HG03039 (cell line): ENCODE results near the gene DNAJB6.
A peak's percentile ranks its signal among the peaks of the same experiment; 100 is the strongest.

ENCODE experiments used
- ATAC-seq: cut with Tn5 transposase; IDR thresholded peaks from one replicate; pipeline ENCODE4 v1.9.1; 2021; ENCODE audit warnings: mild to moderate bottlenecking, moderate library complexity; ENCODE audit not compliant: unreplicated experiment

Gene DNAJB6

DNA sequence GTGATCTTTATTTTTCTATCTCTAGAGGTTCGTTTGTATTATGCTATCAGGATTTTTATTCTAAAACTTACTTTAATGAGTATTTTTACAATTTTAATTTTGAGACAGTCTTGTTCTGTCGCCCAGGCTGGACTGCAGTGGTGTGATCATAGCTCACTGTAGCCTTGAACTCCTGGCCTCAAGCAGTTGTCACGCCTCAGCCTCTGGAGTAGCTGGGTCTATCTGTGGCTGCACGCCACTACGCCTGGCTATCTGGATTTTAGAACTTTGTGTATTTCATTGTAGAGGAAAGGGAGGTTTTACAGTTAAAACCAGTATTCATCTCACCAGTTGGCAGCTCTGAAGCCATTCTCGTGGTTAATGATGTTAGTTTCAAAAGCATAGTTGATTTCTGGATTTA lies 25.9 kb downstream of the DNAJB6 start:
- ATAC-seq = no peak

DNA sequence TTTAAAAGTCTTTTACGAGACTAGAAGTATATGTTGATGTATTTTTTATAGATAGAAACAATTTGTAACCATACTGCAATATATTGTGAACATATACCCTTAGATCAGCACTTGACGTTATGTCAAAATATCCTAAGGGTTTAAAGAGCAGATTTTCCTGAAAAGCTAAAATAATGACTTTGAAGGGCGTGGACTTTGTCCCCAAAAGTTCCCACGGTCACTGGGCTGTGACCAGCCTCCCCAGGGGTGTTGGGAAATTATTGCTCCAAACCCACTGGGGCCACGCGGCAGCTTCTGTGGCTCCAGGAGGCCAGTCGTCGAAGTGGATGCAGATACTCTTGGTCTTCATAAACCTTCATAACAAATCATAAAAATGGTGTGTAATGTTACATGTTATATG lies 29.9 kb downstream of the DNAJB6 start:
- no peak for ATAC-seq

DNA sequence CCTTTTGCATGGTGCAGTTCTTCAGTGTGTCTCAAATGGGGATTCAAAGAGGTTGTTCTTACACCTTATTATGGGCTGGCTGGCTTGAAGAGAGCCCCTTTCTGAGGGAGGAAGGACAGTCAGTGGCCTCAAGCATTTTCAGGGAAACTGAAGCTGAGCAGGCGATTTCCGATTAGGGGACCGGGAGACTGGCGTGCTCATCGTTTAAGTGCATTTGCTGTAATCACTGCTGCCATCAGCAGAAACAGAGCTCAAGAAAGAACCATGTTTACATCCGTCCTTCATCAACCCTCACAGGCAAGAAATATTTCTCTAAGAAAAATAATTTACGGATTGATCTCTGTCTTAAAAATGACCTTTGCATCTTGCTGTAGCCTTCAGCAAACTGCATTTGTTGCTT lies 32.2 kb downstream of the DNAJB6 start:
- ATAC-seq = no peak

DNA sequence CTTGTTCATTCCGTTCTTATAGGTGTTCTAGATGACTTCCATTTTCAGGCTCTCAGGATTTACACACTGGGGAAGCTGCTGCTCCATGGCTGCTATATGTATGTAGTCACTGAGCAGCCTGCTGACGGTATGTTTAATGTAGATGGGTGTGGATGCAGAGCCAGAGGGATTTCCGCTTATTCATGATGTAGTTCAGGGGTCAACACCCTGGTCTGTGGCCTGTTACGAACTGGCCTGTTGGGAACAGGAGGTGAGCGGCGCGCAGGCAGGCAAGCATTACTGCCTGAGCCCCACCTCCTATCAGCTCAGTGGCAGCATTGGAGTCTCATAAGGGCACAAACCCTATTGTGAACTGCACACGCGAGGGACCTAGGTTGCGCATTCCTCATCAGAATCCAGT lies 33.9 kb downstream of the DNAJB6 start:
- ATAC-seq = no peak

DNA sequence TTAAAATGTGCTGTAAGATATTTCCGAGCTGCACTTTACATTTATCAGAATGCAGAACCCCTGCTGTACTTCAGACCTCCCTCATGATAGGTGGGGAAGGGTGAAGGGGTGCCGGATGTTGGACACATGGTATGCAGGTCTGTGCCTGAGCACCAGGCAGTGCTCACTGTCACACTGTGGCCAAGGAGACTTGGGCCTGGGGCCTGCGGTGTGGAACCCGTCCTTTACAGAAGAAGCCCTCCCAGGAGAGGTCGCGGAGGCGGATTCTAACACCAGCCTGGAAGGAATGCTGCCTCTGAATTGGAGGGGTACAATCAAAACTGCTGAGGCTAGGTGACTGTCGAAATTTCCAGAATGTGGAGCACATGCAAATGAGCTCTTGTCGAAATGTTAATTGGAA lies 34.5 kb downstream of the DNAJB6 start:
- no peak for ATAC-seq

DNA sequence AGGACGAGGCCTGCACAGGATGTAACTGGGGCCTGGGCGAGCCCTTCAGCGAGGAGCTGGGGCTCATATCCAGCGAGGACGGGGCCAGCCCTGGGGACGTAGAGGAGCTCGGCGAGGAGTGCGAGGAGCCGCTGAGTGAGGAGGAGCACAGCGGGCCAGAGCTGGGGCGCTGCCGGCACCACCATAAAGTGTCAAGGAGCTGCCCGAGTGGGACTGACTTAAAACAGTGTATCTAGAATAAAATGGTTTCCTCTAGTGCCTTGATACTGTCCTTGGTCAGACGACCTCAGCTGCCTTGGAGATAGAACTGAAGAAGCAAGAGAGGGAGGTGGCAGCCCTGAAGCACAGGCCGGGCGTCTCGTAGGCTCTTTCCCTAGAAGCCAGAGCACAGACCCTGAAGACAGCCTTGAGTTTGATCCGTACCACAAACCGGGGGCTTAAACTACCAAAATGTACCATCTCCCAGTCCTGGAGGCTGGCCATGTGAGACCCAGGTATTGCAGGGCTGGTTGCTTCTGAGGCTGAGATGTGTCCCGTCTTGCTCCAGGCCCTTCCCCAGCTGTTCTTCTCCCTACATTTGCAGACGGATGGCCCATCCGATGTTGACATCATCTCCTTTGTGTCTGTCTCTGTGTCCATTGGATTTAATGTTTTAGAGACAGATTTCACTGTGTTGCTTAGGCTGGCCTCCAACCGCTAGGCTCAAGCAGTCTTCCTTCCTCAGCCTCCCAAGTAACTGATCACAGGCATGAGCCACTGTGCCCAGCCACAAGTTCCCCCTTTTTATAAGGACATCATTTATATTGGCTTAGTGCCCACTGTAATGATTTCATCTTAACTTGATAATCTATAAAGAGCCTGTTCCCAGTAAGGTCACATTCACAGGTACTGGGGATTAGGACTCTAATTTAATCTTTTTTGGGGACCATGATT lies 35.8 kb downstream of the DNAJB6 start:
- ATAC-seq = no peak

DNA sequence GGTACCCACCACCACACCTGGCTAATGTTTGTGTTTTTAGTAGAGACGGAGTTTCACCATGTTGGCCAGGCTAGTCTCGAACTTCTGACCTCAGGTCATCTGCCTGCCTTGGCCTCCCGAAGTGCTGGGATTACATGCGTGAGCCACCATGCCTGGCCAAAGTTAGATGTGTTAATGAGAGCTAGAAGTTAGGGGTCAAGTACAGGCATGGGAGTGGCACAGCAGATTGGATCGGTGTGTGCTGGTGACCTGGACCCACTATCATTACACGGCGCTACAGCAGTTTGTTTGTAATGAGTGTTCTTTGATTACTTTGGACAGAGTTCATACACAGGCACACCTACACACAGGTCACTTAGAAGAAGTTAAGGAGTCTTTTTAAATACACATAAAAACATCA lies 36.7 kb downstream of the DNAJB6 start:
- ATAC-seq = no peak

DNA sequence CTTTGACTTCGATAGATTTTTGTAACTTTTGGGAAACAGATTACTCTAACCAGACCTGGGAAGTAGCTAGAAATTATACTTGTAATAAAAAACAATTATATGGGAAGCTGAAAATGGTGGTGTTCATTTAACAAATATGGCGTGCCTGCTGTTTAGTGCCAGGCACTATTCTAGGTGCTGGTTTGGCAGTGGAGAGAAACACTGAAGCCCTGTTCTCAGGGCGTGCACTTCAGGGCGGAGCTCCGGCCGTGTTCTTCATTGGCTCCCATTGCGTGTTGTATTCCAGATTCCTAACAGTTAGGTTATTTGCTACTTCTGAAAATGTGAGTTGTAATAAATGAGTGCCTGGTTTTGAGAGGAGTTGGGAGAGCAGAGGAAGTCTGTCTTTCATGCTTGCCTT lies 38.6 kb downstream of the DNAJB6 start:
- no peak for ATAC-seq

DNA sequence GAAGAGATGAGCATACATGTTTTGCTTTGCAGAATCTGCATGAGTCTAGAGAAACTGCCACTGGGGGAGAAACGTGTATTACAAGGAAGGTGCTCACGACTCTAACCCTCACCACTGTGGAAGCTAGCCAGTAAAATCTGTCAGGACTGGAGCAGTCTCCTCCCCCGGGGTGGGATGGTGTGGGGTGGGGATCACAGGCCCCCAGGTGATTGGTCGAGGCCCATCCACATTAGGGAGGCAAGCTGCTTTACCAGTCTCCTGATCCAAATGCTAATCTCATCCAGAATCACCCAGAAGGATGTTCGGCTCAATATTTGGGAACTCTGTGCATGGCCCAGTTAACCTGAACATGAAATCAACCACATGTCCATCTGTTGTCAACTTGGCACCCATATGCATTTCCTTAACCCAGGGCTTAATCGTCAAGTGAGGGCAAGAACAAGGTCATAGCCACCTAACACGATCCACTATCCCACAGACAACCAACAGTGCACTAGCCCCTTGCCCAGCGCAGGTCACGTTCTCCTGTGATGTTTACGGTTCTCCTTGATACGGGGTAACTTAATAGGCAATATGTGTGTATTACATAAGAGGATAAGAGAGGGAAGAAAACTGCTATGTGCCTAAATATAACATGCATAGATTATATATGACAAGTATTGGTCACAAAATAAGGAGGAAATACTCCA lies 40.8 kb downstream of the DNAJB6 start:
- ATAC-seq = no peak

DNA sequence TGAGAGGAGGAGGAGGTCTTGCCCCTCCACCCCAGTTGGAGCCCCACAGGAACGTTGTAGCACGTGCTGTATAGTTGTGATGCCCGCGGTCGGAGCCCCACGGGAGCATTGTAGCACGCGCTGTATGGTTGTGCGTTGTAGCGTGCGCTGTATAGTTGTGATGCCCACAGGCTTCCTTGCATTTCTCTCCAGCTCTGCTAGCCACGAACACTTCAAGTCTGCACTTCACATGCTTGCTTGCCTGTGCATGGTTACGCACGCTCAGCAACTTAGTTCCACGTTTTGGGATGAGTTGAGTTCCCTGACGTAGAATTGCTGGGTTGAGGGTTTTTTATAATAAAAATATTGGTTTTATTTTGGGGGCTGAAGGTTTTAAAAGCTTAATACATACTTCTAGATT lies 41.6 kb downstream of the DNAJB6 start:
- ATAC-seq = no peak

DNA sequence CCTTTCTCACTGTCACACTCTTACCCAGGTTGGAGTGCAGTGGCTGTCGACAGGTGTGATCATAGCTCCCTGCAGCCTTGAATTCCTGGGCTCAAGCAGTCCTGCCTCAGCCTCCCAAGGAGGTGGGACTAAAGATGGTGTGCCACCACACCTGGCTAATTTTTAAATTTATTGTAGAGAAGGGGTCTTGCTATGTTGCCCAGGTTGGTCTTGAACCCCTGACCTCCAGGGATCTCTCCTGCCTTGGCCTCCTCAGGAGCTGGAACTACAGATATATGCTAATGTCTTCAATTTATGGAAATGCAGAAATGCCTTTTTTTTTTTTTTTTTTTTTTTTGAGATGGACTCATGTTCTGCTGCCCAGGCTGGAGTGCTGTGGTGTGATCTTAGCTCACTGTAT lies 42.7 kb downstream of the DNAJB6 start:
- ATAC-seq = no peak

DNA sequence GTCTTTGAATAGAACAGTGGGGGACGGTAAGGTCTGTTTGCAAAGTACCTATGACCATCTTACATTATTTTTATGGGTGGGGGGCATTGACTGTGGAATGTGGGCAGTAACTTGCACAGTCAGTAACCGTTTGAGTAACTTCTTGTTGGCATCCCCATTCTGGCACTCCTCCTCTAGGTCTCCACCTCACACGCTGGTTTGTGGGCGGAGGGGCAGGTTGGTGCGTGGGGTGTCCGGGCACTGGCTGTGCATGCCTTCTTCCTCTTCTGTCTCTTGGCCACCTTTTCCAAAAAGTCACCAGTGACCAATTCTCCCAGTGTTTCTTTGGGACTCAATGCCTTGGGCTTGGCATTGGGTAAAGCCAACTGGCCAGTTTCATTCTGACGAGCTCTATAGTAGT lies 43.6 kb downstream of the DNAJB6 start:
- no peak for ATAC-seq

DNA sequence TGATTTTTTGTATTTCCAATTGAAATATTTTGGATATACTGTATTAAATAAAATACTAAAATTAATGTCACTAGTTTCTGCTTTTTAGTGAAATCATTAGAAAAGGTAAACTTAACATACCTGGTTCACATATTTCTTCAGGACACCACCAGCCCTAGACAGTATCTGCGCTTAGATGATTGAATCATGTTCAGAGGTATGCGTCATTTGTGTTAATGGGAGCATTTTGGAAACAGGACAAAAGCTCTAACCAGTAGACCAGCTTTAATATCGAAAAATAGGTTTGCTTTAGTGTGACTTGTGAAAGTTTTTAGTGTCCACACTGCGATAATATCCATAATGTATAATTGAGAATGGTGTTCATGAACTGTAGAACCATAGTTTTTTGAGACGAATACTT lies 47.1 kb downstream of the DNAJB6 start:
- ATAC-seq = no peak

DNA sequence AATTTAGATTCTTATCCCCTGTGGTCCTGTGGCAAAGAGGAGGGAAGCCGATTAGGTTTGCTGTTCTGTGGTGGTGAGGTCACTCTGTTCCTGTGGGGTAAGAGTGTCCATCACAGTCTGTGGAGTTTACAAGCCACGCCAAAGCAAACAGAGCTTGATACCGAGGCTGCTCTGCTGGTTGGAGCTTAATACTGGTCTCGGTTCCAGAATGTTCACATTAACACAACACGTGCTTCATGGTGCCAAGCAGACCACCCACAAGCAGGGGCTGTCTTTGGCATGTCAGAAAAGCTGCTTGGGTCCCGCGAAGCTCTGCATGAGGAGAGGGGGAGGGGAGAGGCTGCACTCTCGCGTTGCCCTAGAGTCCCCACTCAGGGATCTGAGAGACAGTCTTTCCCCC lies 47.5 kb downstream of the DNAJB6 start:
- no peak for ATAC-seq

DNA sequence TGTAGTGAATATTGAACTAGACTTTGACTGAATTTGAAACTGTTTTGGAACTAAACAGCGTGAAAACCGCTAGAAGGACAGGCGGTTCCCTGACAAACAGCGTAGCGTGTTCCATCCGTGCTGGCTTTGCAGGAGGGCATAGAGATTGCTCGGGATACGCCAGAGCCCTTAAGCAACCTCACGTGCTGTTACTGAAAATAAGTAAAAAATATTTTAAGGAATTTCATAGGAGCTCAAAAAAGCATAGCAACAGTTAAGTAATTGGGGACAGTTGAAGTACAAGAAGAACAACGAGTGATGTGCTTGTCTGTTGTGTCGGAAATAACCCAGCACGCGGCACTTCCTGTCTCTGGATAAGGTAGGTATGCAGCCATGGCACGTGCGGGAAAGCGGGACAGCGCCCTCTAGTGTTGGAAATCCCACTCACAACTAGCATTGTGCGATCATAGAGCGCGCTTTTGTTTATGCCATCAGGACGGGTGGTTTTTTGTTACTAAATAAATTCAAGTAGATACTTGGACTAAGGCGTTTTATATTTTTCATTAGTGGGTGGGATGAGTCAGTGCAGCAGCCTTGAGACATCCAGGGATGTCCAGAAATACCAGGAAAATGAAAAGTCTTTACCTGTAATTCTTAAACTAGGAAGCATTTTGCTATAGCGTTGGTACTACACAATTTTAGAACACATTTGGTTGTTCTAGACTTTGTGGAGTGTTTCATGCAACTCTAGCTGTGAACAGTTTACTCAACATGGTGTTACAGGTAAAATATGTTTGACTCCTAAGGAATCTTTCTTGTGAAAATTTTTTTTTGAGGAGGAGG lies 50.4 kb downstream of the DNAJB6 start:
- ATAC-seq = peak; percentile 79

DNA sequence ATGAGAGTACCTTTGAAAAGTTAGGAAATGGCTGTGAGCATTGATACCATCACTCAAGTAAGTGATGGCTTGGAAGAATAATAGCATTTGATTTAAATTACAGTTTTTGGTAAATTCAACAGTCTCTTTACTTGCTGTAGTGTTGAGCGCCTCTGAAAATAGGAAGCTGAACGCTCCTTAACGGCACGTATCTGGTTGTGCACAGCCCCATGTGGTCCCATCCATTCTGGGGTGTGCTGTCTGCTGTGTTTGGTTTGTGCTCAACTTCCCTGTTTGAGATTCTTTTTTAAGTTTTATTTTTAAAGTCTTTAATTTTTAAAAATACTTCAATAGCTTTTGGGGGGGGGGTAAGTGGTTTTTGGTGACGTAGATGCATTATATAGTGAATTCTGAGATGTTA lies 51.5 kb downstream of the DNAJB6 start:
- no peak for ATAC-seq

DNA sequence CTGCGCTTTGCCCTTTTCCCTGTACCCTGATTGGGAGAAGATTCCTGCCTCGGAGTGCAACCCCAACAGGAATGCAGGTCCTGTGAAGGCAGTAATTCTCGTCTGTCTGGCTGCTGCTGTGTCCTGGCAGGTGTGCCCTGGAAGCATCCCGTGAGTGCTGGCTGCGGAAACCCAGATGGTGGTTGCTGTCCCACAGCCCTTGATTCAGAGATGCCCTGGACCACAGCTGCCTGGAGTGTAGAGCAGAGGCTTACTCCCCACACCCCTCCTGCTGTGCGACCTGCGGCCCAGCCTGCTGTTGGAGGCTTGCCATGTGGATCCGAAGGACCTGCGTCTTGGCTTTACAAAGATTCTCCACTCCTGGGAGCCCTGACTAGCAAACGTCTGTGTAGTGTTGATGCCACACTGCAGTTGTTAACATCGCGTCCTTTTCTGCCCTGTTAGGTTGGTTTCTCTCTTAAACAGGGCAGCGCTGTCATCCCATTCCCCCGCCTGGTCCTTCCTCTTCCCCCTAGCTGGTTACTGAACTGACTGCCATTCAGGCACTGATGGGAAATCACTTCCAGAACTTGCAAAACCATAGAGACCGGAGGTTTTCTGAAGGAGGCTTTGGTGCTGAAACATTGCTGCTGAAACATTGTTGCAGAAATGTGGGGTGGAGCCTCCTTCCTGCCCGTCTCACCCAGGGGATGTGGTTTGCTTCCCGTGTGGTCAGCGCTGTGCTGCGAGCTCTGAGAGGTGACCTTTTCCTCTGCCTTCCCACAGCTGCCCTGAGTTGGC lies 53.3 kb downstream of the DNAJB6 start:
- ATAC-seq = no peak

DNA sequence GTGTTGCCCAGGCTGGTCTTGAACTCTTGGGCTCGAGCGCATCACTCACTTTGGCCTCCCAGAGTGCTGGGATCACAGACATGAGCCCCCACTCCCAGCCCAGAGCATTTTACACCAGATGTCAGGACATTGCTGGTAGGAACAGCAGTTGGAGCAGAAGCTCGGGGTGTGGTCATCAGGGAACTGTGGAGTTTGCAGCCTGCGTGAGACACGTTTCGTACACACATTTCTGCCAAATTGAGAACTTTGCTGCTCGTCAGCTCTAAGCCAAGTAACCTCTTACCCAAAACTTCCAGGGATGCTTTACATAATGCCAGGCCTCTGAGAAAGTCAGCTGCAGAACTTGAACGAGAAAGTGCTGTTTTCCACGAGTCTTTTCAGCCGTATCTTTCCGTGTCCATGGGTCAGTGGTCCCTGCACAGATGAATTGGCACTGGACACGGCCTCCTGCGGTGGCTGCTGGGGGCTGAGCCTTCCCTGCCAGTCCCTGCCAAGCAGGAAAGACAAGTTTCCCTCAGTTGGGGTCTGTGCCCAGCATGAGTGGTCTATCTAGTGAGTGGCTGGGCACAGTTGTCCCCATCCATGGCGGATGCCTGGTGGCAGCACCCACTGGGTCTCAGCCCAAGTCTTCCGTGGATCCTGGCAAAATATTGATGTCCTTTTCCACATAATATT lies 54.4 kb downstream of the DNAJB6 start:
- no peak for ATAC-seq

DNA sequence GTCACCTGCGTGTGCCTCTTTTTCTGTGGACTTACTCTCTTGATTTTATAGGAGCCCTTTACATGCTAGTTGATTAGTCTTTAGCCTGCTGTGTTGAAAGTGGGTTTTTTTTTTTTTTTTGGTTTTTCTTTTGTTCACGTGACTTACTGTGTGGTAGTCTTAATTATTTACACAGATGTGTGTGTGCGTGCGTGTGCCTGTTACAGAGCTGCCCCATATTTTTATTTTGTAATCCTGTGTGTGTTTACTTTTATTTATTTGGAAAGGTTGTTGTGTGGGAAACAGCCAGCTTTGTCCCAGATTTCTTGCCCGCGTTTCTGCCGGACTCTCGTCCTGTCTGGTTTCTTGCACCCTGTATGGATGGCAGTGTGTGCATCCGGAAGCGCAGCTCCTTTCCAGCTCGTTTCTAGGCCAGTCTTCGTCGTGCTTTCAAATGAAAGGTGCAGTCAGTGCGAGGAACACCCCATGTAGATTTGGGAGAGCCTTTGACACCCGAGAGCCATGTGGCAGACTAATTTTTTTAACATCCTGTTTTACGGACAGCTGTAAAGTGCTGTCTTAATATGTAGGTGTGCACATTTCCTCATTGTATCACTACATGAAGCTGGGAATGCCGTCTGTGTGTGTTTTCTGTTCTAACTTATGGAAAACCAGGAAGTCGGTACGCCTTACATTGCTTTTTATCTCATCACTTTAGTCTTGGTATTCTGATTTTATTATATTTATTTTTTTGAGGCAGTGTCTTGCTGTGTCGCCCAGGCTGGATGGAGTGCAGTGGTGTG lies 55.6 kb downstream of the DNAJB6 start:
- no peak for ATAC-seq
